Measurements from ENCODE around the gene LRMDA. TPM values are rescaled to one million over a fixed set of nuclear protein-coding genes. Genes with fewer than 3 reads are reported as not detected.

The LRMDA gene
- total and polyA plus RNA-seq, 10 of the 15 experiments (the other 5 are each of a cell fraction or from before 2014, with no cell fraction given), result 0.07 to 0.54 (median 0.29) TPM; not detected in 4

DNA sequence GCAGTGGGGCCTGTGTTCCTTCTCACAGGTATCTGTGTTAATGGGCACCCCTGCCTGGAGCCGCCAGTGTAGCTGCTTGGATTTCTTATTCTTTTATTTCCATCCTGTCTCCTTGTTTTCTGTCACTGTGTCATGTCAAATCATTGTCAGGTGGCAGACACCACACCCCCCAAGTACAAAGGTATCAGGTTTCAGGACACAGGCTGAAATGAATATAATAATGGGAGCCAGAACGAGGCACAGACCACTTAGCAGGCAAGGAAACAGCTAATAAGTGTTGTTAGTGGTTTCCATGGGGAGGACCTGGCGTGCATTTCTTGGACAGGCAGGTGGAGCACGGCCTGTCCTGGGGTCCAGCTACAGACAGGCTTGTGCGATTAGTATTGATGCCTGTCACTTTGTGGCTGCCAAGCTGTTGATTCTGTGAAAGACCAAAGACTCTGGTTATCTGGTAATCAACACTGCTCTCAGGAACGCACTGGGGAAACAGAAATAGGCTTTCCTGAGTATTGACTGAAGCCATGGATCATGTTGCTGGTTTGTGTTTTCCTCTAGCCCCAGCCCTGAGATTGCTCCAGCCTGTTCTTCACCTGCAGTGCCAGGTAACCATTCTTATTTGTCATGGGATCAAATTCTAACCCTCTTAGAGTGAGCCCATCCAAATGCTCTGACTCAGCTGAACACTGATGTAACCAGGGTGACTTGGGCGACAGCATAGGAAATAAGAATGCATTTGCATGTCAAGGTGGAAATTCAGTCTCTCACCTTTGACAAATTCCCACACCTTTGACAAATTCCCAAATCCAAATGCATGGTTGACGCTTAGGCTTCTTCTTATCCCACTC is 1002.0 kb downstream of the LRMDA start (continued):
- TF ChIP-seq, protein P1, sequence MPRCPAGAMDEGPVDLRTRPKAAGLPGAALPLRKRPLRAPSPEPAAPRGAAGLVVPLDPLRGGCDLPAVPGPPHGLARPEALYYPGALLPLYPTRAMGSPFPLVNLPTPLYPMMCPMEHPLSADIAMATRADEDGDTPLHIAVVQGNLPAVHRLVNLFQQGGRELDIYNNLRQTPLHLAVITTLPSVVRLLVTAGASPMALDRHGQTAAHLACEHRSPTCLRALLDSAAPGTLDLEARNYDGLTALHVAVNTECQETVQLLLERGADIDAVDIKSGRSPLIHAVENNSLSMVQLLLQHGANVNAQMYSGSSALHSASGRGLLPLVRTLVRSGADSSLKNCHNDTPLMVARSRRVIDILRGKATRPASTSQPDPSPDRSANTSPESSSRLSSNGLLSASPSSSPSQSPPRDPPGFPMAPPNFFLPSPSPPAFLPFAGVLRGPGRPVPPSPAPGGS (IDR thresholded peaks at IDR 0.05; ENCODE audit: borderline replicate concordance, insufficient read depth, low read depth, low read length, poor library complexity, severe bottlenecking), result no peak
- TF ChIP-seq, protein P2, sequence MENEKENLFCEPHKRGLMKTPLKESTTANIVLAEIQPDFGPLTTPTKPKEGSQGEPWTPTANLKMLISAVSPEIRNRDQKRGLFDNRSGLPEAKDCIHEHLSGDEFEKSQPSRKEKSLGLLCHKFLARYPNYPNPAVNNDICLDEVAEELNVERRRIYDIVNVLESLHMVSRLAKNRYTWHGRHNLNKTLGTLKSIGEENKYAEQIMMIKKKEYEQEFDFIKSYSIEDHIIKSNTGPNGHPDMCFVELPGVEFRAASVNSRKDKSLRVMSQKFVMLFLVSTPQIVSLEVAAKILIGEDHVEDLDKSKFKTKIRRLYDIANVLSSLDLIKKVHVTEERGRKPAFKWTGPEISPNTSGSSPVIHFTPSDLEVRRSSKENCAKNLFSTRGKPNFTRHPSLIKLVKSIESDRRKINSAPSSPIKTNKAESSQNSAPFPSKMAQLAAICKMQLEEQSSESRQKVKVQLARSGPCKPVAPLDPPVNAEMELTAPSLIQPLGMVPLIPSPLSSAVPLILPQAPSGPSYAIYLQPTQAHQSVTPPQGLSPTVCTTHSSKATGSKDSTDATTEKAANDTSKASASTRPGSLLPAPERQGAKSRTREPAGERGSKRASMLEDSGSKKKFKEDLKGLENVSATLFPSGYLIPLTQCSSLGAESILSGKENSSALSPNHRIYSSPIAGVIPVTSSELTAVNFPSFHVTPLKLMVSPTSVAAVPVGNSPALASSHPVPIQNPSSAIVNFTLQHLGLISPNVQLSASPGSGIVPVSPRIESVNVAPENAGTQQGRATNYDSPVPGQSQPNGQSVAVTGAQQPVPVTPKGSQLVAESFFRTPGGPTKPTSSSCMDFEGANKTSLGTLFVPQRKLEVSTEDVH (IDR thresholded peaks at IDR 0.05; ENCODE audit: low read depth, partially characterized antibody), result no peak
- no peak for TF ChIP-seq WRNIP1 (IDR thresholded peaks at IDR 0.05; ENCODE audit: borderline replicate concordance, low read depth, low read length)

DNA sequence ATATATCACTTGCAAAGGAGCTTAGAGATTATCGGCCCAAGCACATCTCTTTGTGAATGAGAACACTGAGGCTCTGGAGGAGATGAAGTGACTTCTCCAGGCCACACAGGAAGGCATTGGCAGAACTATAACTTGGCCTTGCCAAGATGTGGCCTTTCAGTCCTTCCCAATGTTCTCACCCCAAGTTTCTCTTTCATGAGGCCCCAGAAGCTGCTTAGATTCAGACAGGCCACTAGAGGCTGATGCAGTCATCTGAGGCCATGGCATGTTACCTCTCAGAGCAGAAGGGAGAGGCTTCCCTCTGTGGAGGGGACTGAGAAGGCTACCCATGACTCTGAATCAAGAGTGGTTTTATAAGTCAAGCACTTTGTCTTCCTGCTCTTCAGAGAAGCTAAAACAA is 1003.7 kb downstream of the LRMDA start:
- Histone ChIP-seq H3K36me3 (ENCODE audit: control insufficient read depth in 2 of 2, insufficient read depth in 2 of 2, low read length in 1 of 2) (no peaks in the 10 kb centered on the region), H2AFZ (ENCODE audit: control insufficient read depth, low read depth, low read length) (no peak overlapping the region), H4K20me1 (ENCODE audit: control insufficient read depth, insufficient read depth) (no peaks in the 10 kb centered on the region), H3K9ac (ENCODE audit: control insufficient read depth, insufficient read depth, low read length) (no peak overlapping the region), H3K4me3 (no peak overlapping the region), H3K4me1 (ENCODE audit: control insufficient read depth, insufficient read depth, low read length) (no peaks in the 10 kb centered on the region), H3K27me3 (replicated peaks in 1 of 2; ENCODE audit: control insufficient read depth in 2 of 2, insufficient read depth in 2 of 2, low read length in 1 of 2) (no peaks in the 10 kb centered on the region), H3K4me2 (ENCODE audit: control insufficient read depth, insufficient read depth) (no peak overlapping the region), H3K27ac (ENCODE audit: control insufficient read depth, insufficient read depth) (no peak overlapping the region), H3K79me2 (ENCODE audit: control insufficient read depth, insufficient read depth, low read length) (no peaks in the 10 kb centered on the region), H3K9me3 (replicated peaks; ENCODE audit: control insufficient read depth, insufficient read depth, low read length) (no peaks in the 10 kb centered on the region)
- RAD21 ChIA-PET (ENCODE audit: unreplicated experiment), result no interaction called here
- WGBS (ENCODE audit: insufficient coverage, insufficient replicate concordance, low lambda C conversion rate, missing lambda C conversion rate), result 65% methylated on average over 1 of the region's 1 CpG
- BruUV-seq (replicated peaks), result no TSS peak
- intact Hi-C loops (cut with micrococcal nuclease; ENCODE audit: unreplicated experiment) (no loop called here), in situ Hi-C loops (cut with MboI) (no loop called here)
- DNase-seq (ENCODE audit: low read depth, low spot score), result no peak
- no peak for ATAC-seq
- SMC1A ChIA-PET (ENCODE audit: uncharacterized antibody, unreplicated experiment), result no interaction called here
- TF ChIP-seq SPI1 (IDR thresholded peaks at IDR 0.05; ENCODE audit: borderline replicate concordance, insufficient read depth, low read depth, low read length) (no peak), PML (IDR thresholded peaks at IDR 0.05; ENCODE audit: low read length) (no peak), EZH2 (IDR thresholded peaks at IDR 0.05; ENCODE audit: borderline replicate concordance, control insufficient read depth, low read depth, low read length) (no peak), SMAD5 (IDR thresholded peaks at IDR 0.05; ENCODE audit: low read depth) (no peak)
- TF ChIP-seq, protein P3, sequence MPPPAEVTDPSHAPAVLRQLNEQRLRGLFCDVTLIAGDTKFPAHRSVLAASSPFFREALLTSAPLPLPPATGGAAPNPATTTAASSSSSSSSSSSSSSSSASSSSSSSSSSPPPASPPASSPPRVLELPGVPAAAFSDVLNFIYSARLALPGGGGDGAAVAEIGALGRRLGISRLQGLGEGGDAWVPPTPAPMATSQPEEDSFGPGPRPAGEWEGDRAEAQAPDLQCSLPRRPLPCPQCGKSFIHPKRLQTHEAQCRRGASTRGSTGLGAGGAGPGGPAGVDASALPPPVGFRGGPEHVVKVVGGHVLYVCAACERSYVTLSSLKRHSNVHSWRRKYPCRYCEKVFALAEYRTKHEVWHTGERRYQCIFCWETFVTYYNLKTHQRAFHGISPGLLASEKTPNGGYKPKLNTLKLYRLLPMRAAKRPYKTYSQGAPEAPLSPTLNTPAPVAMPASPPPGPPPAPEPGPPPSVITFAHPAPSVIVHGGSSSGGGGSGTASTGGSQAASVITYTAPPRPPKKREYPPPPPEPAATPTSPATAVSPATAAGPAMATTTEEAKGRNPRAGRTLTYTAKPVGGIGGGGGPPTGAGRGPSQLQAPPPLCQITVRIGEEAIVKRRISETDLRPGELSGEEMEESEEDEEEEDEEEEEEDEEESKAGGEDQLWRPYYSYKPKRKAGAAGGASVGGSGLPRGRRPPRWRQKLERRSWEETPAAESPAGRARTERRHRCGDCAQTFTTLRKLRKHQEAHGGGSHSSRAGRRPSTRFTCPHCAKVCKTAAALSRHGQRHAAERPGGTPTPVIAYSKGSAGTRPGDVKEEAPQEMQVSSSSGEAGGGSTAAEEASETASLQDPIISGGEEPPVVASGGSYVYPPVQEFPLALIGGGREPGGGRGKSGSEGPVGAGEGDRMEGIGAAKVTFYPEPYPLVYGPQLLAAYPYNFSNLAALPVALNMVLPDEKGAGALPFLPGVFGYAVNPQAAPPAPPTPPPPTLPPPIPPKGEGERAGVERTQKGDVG (CRISPR knock-in tag; IDR thresholded peaks at IDR 0.05), result no peak
- no peak for FAIRE-seq
- POLR2A ChIA-PET, result no interaction called here
- CTCF ChIA-PET, result no interaction called here

All from GM12878 (cell line).